ENCODE data around the gene SLITRK3. TPM values are rescaled to one million over a fixed set of nuclear protein-coding genes. Genes with fewer than 3 reads are reported as not detected.

Gene SLITRK3
- total and polyA plus RNA-seq, 2 donors (not counting 1 experiment from before 2014, with no cell fraction given): not detected

GRCh38 chr3:165193366-165194254 is 2.6 kb downstream of the SLITRK3 start:
- peaks cover 5% of the 10 kb centered on the region for H3K4me1 Mint-ChIP-seq
- H3K4me3 Mint-ChIP-seq: no peak overlapping the region
- DNase-seq (no peak), ATAC-seq (ENCODE audit: low read depth) (no peak)
- Histone ChIP-seq H3K9me3 (ENCODE audit: control extremely low read depth in 1 of 3, control insufficient read depth in 2 of 3, insufficient read depth in 1 of 3, low read length in 2 of 3) (peaks cover 0 to 10% (median 1%) of the 10 kb centered on the region in 3 donors), H3K4me2 (replicated peaks; ENCODE audit: low read depth, low read length, poor library complexity, severe bottlenecking) (no peak overlapping the region), H4K20me1 (ENCODE audit: control insufficient read depth, insufficient read depth, low read length, poor library complexity, severe bottlenecking) (no peaks in the 10 kb centered on the region), H3K27ac (ENCODE audit: low read length in 2 of 2) (no peak overlapping the region), H3K27me3 (replicated peaks in 1 of 4; ENCODE audit: control extremely low read depth in 1 of 4, control insufficient read depth in 3 of 4, insufficient read depth in 4 of 4, low read length in 3 of 4) (peaks cover 0 to 38% (median 11%) of the 10 kb centered on the region in 4 experiments), H2AFZ (ENCODE audit: insufficient read depth, low read depth, low read length, poor library complexity, severe bottlenecking) (no peak overlapping the region), H3K9ac (ENCODE audit: low read length) (no peak overlapping the region), H3K36me3 (replicated peaks in 1 of 2; ENCODE audit: control extremely low read depth in 1 of 2, control insufficient read depth in 1 of 2, extremely low read depth in 1 of 2, insufficient read depth in 2 of 2, low read length in 1 of 2) (no peaks in the 10 kb centered on the region), H3K4me3 (ENCODE audit: control extremely low read depth in 1 of 5, extremely low read depth in 1 of 5, insufficient read depth in 1 of 5, low read depth in 2 of 5, low read length in 4 of 5) (no peak overlapping the region), H3K79me2 (ENCODE audit: control insufficient read depth, insufficient read depth, low read length) (no peaks in the 10 kb centered on the region), H3K4me1 (ENCODE audit: control insufficient read depth in 2 of 2, insufficient read depth in 2 of 2, low read length in 2 of 2) (peaks cover 7 to 14% of the 10 kb centered on the region in 2 donors)
- 5% methylated on average over 11 of the region's 18 CpGs for WGBS (ENCODE audit: insufficient coverage)
- intact Hi-C loops (cut with micrococcal nuclease): no loop called here
- peaks cover 53% of the 10 kb centered on the region for H3K27me3 Mint-ChIP-seq
- TF ChIP-seq CTCF (IDR thresholded peaks at IDR 0.05) (no peak), EZH2 (IDR thresholded peaks at IDR 0.05; ENCODE audit: borderline replicate concordance, insufficient read depth, low read depth, low read length, poor library complexity, severe bottlenecking) (no peak)
- H3K9me3 Mint-ChIP-seq (ENCODE audit: insufficient read depth): no peaks in the 10 kb centered on the region
- POLR2A ChIA-PET: no interaction called here
- no peak overlapping the region for H3K27ac Mint-ChIP-seq
- CTCF ChIA-PET: no interaction called here

- no peaks in the 10 kb centered on the region for H3K9me3 Mint-ChIP-seq (ENCODE audit: insufficient read depth)
- H3K79me2 ChIP-seq (ENCODE audit: control insufficient read depth, insufficient read depth, low read length): no peaks in the 10 kb centered on the region
- TF ChIP-seq CTCF (IDR thresholded peaks at IDR 0.05) (no peak), EZH2 (IDR thresholded peaks at IDR 0.05; ENCODE audit: borderline replicate concordance, insufficient read depth, low read depth, low read length, poor library complexity, severe bottlenecking) (no peak)
- no peak overlapping the region for H3K4me3 ChIP-seq (ENCODE audit: control extremely low read depth in 1 of 5, extremely low read depth in 1 of 5, insufficient read depth in 1 of 5, low read depth in 2 of 5, low read length in 4 of 5)
- intact Hi-C loops (cut with micrococcal nuclease): no loop called here
- peaks cover 47% of the 10 kb centered on the region for H3K27me3 Mint-ChIP-seq
- ATAC-seq (ENCODE audit: low read depth) (no peak), DNase-seq (no peak)
- H3K9me3 ChIP-seq (ENCODE audit: control extremely low read depth in 1 of 3, control insufficient read depth in 2 of 3, insufficient read depth in 1 of 3, low read length in 2 of 3): peaks cover 0 to 13% (median 1%) of the 10 kb centered on the region in 3 donors
- no peaks in the 10 kb centered on the region for H4K20me1 ChIP-seq (ENCODE audit: control insufficient read depth, insufficient read depth, low read length, poor library complexity, severe bottlenecking)
- H2AFZ ChIP-seq (ENCODE audit: insufficient read depth, low read depth, low read length, poor library complexity, severe bottlenecking): no peak overlapping the region
- WGBS (ENCODE audit: insufficient coverage): 9% methylated on average over 12 of the region's 14 CpGs
- peaks cover 5% of the 10 kb centered on the region for H3K4me1 Mint-ChIP-seq
- ChIA-PET POLR2A (no interaction called here), CTCF (no interaction called here)
- H3K36me3 ChIP-seq (replicated peaks in 1 of 2; ENCODE audit: control extremely low read depth in 1 of 2, control insufficient read depth in 1 of 2, extremely low read depth in 1 of 2, insufficient read depth in 2 of 2, low read length in 1 of 2): no peaks in the 10 kb centered on the region
- no peak overlapping the region for H3K9ac ChIP-seq (ENCODE audit: low read length)
- H3K27ac Mint-ChIP-seq: no peak overlapping the region
- H3K27ac ChIP-seq (ENCODE audit: low read length in 2 of 2): no peak overlapping the region
- peaks cover 0 to 35% (median 11%) of the 10 kb centered on the region in 4 experiments for H3K27me3 ChIP-seq (replicated peaks in 1 of 4; ENCODE audit: control extremely low read depth in 1 of 4, control insufficient read depth in 3 of 4, insufficient read depth in 4 of 4, low read length in 3 of 4)
- no peak overlapping the region for H3K4me3 Mint-ChIP-seq
- H3K4me1 ChIP-seq (ENCODE audit: control insufficient read depth in 2 of 2, insufficient read depth in 2 of 2, low read length in 2 of 2): peaks cover 7 to 14% of the 10 kb centered on the region in 2 donors
- H3K4me2 ChIP-seq (replicated peaks; ENCODE audit: low read depth, low read length, poor library complexity, severe bottlenecking): no peak overlapping the region
Measured at GRCh38 chr3:165192610-165193192, 3.5 kb downstream of the SLITRK3 start.
